SK-N-SH treated with all-trans-retinoic acid at 6 μM for 48 hours (cell line): ENCODE results near the gene OLFM1.

Experiments
- ATAC-seq: fragments of 200-7000 bp; cut with Tn5 transposase; 3 replicates; pipeline ENCODE4 v1.9.1; 2020; ENCODE audit warnings: mild to moderate bottlenecking, moderate library complexity
- BACH2 ChIP-seq: fragments of 250-450 bp; sonication (Bioruptor Pico); IDR thresholded peaks from 2 replicates; pipeline ENCODE4 v1.9.0; 2021; ENCODE audit warnings: mild to moderate bottlenecking, borderline replicate concordance
- CSDC2 ChIP-seq: fragments of 250-450 bp; sonication (Bioruptor Pico); IDR thresholded peaks from 2 replicates; pipeline ENCODE4 v1.5.0; 2020; ENCODE audit warnings: mild to moderate bottlenecking, moderate library complexity
- ESRRG ChIP-seq: fragments of 250-450 bp; sonication (Bioruptor Pico); IDR thresholded peaks from 2 replicates; pipeline ENCODE4 v1.6.1; 2021; ENCODE audit warnings: mild to moderate bottlenecking
- ISL1 ChIP-seq: fragments of 250-450 bp; sonication (Bioruptor Pico); IDR thresholded peaks from 2 replicates; pipeline ENCODE4 v2.1.2; 2022; ENCODE audit warnings: mild to moderate bottlenecking, moderate library complexity
- OSR1 ChIP-seq: fragments of 250-450 bp; sonication (Bioruptor Pico); IDR thresholded peaks from 2 replicates; pipeline ENCODE4 v1.8.0; 2022; ENCODE audit warnings: moderate library complexity, mild to moderate bottlenecking, inconsistent platforms
- PPARA ChIP-seq: fragments of 250-450 bp; sonication (Bioruptor Pico); IDR thresholded peaks from 2 replicates; pipeline ENCODE4 v1.5.0; 2020; ENCODE audit warnings: mild to moderate bottlenecking, borderline replicate concordance
- SNAI2 ChIP-seq: fragments of 250-450 bp; sonication (Bioruptor Pico); IDR thresholded peaks from 2 replicates; pipeline ENCODE4 v1.5.0; 2020; ENCODE audit warnings: mild to moderate bottlenecking, moderate library complexity
- TCF4 ChIP-seq: fragments of 250-450 bp; sonication (Bioruptor Pico); IDR thresholded peaks from 2 replicates; pipeline ENCODE4 v1.8.0; 2021; ENCODE audit warnings: mild to moderate bottlenecking, moderate library complexity, borderline replicate concordance
- TOX ChIP-seq: fragments of 250-450 bp; sonication (Bioruptor Pico); IDR thresholded peaks from 2 replicates; pipeline ENCODE4 v1.8.0; 2021; ENCODE audit warnings: mild to moderate bottlenecking, moderate library complexity, borderline replicate concordance
- ZC3H10 ChIP-seq: fragments of 250-450 bp; sonication (Bioruptor Pico); IDR thresholded peaks from 2 replicates; pipeline ENCODE4 v1.5.1; 2021; ENCODE audit warnings: mild to moderate bottlenecking, moderate library complexity
- ZFP3 ChIP-seq: fragments of 250-450 bp; sonication (Bioruptor Pico); IDR thresholded peaks from 2 replicates; pipeline ENCODE4 v1.5.0; 2020; ENCODE audit warnings: mild to moderate bottlenecking, moderate library complexity
- ZFP30 ChIP-seq: fragments of 450-650 bp; formaldehyde crosslinking; IDR thresholded peaks from 2 replicates; pipeline ENCODE4 v1.5.0; 2022; ENCODE audit warnings: mild to moderate bottlenecking, moderate library complexity
- ZNF565 ChIP-seq: fragments of 450-650 bp; formaldehyde crosslinking; conservative IDR thresholded peaks from 2 replicates; pipeline ENCODE4 v1.5.0; 2020; ENCODE audit warnings: low read depth, mild to moderate bottlenecking, moderate library complexity
- ZNF70 ChIP-seq: fragments of 450-650 bp; formaldehyde crosslinking; IDR thresholded peaks from 2 replicates; pipeline ENCODE4 v1.5.0; 2020; ENCODE audit warnings: mild to moderate bottlenecking, moderate library complexity
- ZNF8 ChIP-seq: fragments of 450-650 bp; formaldehyde crosslinking; IDR thresholded peaks from 2 replicates; pipeline ENCODE4 v1.5.0; 2020; ENCODE audit warnings: mild to moderate bottlenecking, moderate library complexity
- TF ChIP-seq, protein P1 (sequence below): fragments of 250-450 bp; sonication (Bioruptor Pico); IDR thresholded peaks from 2 replicates; pipeline ENCODE4 v1.8.0; 2020; ENCODE audit warnings: mild to moderate bottlenecking, moderate library complexity, borderline replicate concordance
- TF ChIP-seq, protein P2 (sequence below): fragments of 250-450 bp; sonication (Bioruptor Pico); IDR thresholded peaks from 2 replicates; pipeline ENCODE4 v1.5.0; 2020; ENCODE audit warnings: mild to moderate bottlenecking, moderate library complexity
- TF ChIP-seq, protein P3 (sequence below): fragments of 250-450 bp; sonication (Bioruptor Pico); IDR thresholded peaks from 2 replicates; pipeline ENCODE4 v1.5.1; 2021; ENCODE audit warnings: mild to moderate bottlenecking, moderate library complexity
- TF ChIP-seq, protein P4 (sequence below): fragments of 250-450 bp; sonication (Bioruptor Pico); IDR thresholded peaks from 2 replicates; pipeline ENCODE4 v1.5.1; 2020; ENCODE audit warnings: low read depth, mild to moderate bottlenecking, moderate library complexity

OLFM1 gene

DNA sequence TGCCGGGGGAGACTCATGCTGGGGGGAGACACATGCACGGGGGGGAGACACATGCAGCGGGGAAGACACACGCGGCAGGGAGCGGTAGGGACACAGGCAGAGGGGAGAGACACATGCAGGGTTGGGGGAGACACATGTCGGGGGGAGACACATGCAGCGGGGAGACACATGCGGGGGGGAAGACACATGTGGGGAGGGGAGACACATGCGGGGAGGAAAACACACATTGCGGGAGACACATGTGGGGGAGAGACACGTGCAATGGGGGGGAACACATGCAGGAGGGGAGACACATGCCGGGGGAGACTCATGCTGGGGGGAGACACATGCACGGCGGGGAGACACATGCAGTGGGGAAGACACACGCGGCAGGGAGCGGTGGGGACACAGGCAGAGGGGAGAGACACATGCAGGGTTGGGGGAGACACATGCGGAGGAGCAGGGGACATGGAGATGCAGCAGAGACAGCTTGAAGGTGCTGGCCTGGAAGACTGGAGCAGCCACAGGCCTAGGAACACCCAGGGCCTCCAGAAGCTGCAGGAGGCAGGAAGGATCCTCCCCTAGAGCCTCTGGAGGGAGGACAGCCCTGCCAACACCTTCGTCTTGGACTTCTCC is 20.3 kb upstream of the OLFM1 start:
- no peak for ATAC-seq
- TF ChIP-seq, protein P1, sequence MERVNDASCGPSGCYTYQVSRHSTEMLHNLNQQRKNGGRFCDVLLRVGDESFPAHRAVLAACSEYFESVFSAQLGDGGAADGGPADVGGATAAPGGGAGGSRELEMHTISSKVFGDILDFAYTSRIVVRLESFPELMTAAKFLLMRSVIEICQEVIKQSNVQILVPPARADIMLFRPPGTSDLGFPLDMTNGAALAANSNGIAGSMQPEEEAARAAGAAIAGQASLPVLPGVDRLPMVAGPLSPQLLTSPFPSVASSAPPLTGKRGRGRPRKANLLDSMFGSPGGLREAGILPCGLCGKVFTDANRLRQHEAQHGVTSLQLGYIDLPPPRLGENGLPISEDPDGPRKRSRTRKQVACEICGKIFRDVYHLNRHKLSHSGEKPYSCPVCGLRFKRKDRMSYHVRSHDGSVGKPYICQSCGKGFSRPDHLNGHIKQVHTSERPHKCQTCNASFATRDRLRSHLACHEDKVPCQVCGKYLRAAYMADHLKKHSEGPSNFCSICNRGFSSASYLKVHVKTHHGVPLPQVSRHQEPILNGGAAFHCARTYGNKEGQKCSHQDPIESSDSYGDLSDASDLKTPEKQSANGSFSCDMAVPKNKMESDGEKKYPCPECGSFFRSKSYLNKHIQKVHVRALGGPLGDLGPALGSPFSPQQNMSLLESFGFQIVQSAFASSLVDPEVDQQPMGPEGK (CRISPR knock-in tag): no peak
- TF ChIP-seq CSDC2 (no peak), PPARA (no peak), ISL1 (CRISPR knock-in tag) (no peak), ZFP30 (no peak), ESRRG (CRISPR knock-in tag) (no peak), OSR1 (no peak), ZFP3 (CRISPR knock-in tag) (no peak), TCF4 (CRISPR knock-in tag) (no peak), BACH2 (CRISPR knock-in tag) (no peak), ZC3H10 (CRISPR knock-in tag) (no peak), TOX (CRISPR knock-in tag) (no peak)
- TF ChIP-seq, protein P2, sequence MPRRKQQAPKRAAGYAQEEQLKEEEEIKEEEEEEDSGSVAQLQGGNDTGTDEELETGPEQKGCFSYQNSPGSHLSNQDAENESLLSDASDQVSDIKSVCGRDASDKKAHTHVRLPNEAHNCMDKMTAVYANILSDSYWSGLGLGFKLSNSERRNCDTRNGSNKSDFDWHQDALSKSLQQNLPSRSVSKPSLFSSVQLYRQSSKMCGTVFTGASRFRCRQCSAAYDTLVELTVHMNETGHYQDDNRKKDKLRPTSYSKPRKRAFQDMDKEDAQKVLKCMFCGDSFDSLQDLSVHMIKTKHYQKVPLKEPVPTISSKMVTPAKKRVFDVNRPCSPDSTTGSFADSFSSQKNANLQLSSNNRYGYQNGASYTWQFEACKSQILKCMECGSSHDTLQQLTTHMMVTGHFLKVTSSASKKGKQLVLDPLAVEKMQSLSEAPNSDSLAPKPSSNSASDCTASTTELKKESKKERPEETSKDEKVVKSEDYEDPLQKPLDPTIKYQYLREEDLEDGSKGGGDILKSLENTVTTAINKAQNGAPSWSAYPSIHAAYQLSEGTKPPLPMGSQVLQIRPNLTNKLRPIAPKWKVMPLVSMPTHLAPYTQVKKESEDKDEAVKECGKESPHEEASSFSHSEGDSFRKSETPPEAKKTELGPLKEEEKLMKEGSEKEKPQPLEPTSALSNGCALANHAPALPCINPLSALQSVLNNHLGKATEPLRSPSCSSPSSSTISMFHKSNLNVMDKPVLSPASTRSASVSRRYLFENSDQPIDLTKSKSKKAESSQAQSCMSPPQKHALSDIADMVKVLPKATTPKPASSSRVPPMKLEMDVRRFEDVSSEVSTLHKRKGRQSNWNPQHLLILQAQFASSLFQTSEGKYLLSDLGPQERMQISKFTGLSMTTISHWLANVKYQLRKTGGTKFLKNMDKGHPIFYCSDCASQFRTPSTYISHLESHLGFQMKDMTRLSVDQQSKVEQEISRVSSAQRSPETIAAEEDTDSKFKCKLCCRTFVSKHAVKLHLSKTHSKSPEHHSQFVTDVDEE (CRISPR knock-in tag): no peak

DNA sequence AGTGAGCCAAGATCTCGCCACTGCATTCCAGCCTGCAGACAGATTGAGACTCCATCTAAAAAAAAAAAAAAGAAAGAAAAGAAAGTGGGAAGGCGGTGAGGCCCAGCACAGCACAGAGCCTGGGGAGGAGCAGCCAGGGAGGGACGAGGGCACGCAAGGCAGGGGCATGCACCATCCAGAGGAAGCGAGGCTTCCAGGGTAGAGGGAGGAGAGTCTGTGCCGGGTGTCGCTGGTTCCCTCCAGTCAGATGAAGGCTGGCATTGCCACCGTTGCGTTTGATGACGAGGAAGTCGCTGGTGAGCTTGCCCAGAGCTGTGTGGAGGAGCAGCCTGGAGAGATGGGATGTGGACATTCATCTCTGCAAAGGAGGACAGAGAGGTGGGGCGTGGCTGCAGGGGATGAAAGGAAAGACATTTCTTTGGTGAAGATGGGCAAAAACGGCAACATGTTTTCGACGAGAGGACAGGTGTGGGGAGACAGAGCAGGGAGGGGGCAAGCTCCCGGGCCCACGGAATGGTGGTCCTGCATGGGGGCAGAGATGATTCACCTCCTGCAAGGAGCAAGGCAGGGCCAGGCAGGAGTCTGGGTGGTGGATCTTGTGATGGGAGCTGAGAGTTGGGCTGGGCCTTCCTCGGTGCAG is 18.6 kb upstream of the OLFM1 start:
- TF ChIP-seq ZFP30 (no peak), ZNF70 (CRISPR knock-in tag) (no peak), SNAI2 (CRISPR knock-in tag) (no peak), ZFP3 (CRISPR knock-in tag) (no peak), OSR1 (no peak), CSDC2 (no peak), ZNF565 (CRISPR knock-in tag) (no peak), ZNF8 (CRISPR knock-in tag) (no peak)
- TF ChIP-seq, protein P2 (CRISPR knock-in tag): no peak
- TF ChIP-seq, protein P3, sequence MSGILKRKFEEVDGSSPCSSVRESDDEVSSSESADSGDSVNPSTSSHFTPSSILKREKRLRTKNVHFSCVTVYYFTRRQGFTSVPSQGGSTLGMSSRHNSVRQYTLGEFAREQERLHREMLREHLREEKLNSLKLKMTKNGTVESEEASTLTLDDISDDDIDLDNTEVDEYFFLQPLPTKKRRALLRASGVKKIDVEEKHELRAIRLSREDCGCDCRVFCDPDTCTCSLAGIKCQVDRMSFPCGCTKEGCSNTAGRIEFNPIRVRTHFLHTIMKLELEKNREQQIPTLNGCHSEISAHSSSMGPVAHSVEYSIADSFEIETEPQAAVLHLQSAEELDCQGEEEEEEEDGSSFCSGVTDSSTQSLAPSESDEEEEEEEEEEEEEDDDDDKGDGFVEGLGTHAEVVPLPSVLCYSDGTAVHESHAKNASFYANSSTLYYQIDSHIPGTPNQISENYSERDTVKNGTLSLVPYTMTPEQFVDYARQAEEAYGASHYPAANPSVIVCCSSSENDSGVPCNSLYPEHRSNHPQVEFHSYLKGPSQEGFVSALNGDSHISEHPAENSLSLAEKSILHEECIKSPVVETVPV (CRISPR knock-in tag): no peak
- no peak for ATAC-seq

DNA sequence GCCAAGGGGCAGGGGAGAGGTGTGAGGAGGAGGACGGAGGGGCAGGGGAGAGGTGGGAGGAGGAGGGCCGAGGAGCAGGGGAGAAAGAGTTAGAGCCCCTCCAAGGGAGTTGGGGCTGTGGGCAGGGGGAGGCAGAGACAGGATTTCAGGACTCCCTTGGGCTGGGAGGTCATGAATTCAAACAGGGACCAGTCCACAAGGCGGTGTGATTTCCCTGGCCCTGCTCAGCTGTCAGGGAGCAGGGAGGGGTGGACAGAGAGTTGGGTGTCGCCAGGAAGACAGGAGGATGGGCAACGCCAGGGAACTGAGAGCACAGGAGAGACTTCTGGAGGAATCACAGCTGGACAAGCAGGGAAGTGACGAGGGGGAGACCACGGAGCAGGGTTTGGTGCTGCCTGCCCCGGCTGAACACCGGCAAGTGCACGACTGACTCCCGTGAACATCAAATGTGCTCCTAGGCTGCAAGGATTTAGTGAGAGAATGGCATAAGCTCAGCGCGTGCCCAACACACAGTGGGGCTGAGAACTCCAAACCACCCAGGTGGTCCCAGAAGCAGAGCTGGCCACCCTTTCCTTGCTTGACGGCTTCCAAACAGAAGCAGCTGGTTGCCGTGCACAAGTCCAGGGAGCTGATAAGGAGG is 17.8 kb upstream of the OLFM1 start:
- ATAC-seq: no peak

More for the DNA sequence above, 17.8 kb upstream of the OLFM1 start:
- TF ChIP-seq TOX (CRISPR knock-in tag) (no peak), ISL1 (CRISPR knock-in tag) (no peak), ESRRG (CRISPR knock-in tag) (no peak)
- TF ChIP-seq, protein P4, sequence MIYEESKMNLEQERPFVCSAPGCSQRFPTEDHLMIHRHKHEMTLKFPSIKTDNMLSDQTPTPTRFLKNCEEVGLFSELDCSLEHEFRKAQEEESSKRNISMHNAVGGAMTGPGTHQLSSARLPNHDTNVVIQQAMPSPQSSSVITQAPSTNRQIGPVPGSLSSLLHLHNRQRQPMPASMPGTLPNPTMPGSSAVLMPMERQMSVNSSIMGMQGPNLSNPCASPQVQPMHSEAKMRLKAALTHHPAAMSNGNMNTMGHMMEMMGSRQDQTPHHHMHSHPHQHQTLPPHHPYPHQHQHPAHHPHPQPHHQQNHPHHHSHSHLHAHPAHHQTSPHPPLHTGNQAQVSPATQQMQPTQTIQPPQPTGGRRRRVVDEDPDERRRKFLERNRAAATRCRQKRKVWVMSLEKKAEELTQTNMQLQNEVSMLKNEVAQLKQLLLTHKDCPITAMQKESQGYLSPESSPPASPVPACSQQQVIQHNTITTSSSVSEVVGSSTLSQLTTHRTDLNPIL (CRISPR knock-in tag): no peak
- TF ChIP-seq, protein P1 (CRISPR knock-in tag): no peak
- TF ChIP-seq, all 23 proteins: peak for 0
